ENCODE results near the gene SEPTIN11. TPM values are rescaled to one million over a fixed set of nuclear protein-coding genes. Genes with fewer than 3 reads are reported as not detected.

Gene SEPTIN11
- total and polyA plus RNA-seq, 2 donors from 2014 or later: 38.0 to 118 TPM

GRCh38 chr4:76997077-76997476 is 47.5 kb downstream of the SEPTIN11 start:
- intact Hi-C loops (cut with DNase I): no loop called here
- Histone ChIP-seq H3K9ac (ENCODE audit: low read length in 3 of 3) (no peak overlapping the region), H3K27me3 (ENCODE audit: control insufficient read depth, insufficient read depth, low read length) (no peaks in the 10 kb centered on the region), H3K36me3 (ENCODE audit: control insufficient read depth in 2 of 3, insufficient read depth in 3 of 3, low read length in 3 of 3) (peaks cover 3 to 15% (median 14%) of the 10 kb centered on the region in 3 donors), H3K27ac (ENCODE audit: low read depth in 2 of 2, low read length in 2 of 2) (no peak overlapping the region), H3K9me3 (ENCODE audit: control insufficient read depth in 2 of 3, insufficient read depth in 1 of 3, low read length in 3 of 3) (no peaks in the 10 kb centered on the region), H3K4me1 (ENCODE audit: control insufficient read depth in 2 of 3, insufficient read depth in 2 of 3, low read depth in 1 of 3, low read length in 3 of 3) (peaks cover 0 to 6% (median 5%) of the 10 kb centered on the region in 3 donors), H3K4me3 (ENCODE audit: low read length in 3 of 3) (no peak overlapping the region)
- DNase-seq (no peak), FAIRE-seq (no peak)
- no peak for TF ChIP-seq CTCF (IDR thresholded peaks at IDR 0.05; ENCODE audit: borderline replicate concordance, extremely low read depth, insufficient read depth)

GRCh38 chr4:76997532-76997931 is 48.0 kb downstream of the SEPTIN11 start:
- H3K9ac ChIP-seq (ENCODE audit: low read length in 3 of 3): no peak overlapping the region
- no peaks in the 10 kb centered on the region for H3K9me3 ChIP-seq (ENCODE audit: control insufficient read depth in 2 of 3, insufficient read depth in 1 of 3, low read length in 3 of 3)
- no peak overlapping the region for H3K4me3 ChIP-seq (ENCODE audit: low read length in 3 of 3)
- H3K36me3 ChIP-seq (ENCODE audit: control insufficient read depth in 2 of 3, insufficient read depth in 3 of 3, low read length in 3 of 3): peaks cover 3 to 15% (median 14%) of the 10 kb centered on the region in 3 donors
- H3K27me3 ChIP-seq (ENCODE audit: control insufficient read depth, insufficient read depth, low read length): no peaks in the 10 kb centered on the region
- intact Hi-C loops (cut with DNase I): no loop called here
- FAIRE-seq (no peak), DNase-seq (no peak)
- no peak overlapping the region for H3K27ac ChIP-seq (ENCODE audit: low read depth in 2 of 2, low read length in 2 of 2)
- TF ChIP-seq CTCF (IDR thresholded peaks at IDR 0.05; ENCODE audit: borderline replicate concordance, extremely low read depth, insufficient read depth): no peak
- peaks cover 0 to 11% (median 10%) of the 10 kb centered on the region in 3 donors for H3K4me1 ChIP-seq (ENCODE audit: control insufficient read depth in 2 of 3, insufficient read depth in 2 of 3, low read depth in 1 of 3, low read length in 3 of 3)

DNA sequence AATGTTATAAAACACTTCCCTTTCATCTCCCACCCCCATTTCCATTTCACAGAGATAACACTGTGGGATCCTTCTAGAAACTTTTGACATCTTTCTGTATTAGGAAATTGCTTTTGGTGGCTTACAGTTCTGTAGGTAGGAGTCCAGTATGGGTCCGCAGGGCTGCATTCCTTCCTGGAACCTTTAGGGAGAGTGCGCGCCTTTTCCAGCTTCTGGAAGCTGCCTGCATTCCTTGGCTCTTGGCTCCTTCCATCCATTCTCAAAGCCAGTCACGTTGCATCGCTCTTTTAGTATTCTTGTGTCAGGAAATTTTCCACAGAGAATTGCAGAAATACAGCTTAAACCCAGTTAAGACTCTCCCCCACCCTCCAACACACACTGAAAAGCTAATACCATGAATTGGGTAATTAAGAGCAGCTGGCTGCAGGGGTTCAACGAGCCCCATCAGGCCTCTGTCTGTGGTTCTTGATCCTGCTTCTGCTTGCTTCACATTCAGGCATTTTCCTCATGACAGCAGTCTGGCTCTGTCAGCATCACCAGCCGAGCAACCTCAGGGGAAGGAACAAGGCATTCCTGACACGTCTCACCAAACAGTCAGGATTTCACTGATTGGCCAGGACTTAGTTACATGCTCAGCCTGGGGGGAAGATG is 48.8 kb downstream of the SEPTIN11 start:
- peaks cover 0 to 18% (median 15%) of the 10 kb centered on the region in 3 donors for H3K4me1 ChIP-seq (ENCODE audit: control insufficient read depth in 2 of 3, insufficient read depth in 2 of 3, low read depth in 1 of 3, low read length in 3 of 3)
- peaks cover 3 to 15% (median 14%) of the 10 kb centered on the region in 3 donors for H3K36me3 ChIP-seq (ENCODE audit: control insufficient read depth in 2 of 3, insufficient read depth in 3 of 3, low read length in 3 of 3)
- H3K9me3 ChIP-seq (ENCODE audit: control insufficient read depth in 2 of 3, insufficient read depth in 1 of 3, low read length in 3 of 3): no peaks in the 10 kb centered on the region
- DNase-seq (no peak), FAIRE-seq (no peak)
- no peak overlapping the region for H3K4me3 ChIP-seq (ENCODE audit: low read length in 3 of 3)
- H3K27me3 ChIP-seq (ENCODE audit: control insufficient read depth, insufficient read depth, low read length): no peaks in the 10 kb centered on the region
- intact Hi-C loops (cut with DNase I): no loop called here
- no peak overlapping the region for H3K27ac ChIP-seq (ENCODE audit: low read depth in 2 of 2, low read length in 2 of 2)
- no peak overlapping the region for H3K9ac ChIP-seq (ENCODE audit: low read length in 3 of 3)
- TF ChIP-seq CTCF (IDR thresholded peaks at IDR 0.05; ENCODE audit: borderline replicate concordance, extremely low read depth, insufficient read depth): no peak

Other genes with a start within 250 kb of the SEPTIN11 start
- gene SOWAHB, start 51.6 kb upstream of the SEPTIN11 start, total RNA-seq: 5.0 TPM
- 3.3 TPM for gene SOWAHB, start 51.6 kb upstream of the SEPTIN11 start, polyA plus RNA-seq (ENCODE audit: insufficient read depth, low read depth, low replicate concordance)
- 314 TPM for gene CCNI, start 126.2 kb downstream of the SEPTIN11 start, total RNA-seq
- gene CCNI, start 126.2 kb downstream of the SEPTIN11 start, polyA plus RNA-seq (ENCODE audit: insufficient read depth, low read depth, low replicate concordance): 172 TPM
- 75.8 TPM for gene CCNG2, start 207.5 kb downstream of the SEPTIN11 start, total RNA-seq
- 26.4 TPM for gene CCNG2, start 207.5 kb downstream of the SEPTIN11 start, polyA plus RNA-seq (ENCODE audit: insufficient read depth, low read depth, low replicate concordance)